Smooth muscle cell (in vitro differentiated cells): ENCODE data around the gene MRPS5. TPM values are rescaled to one million over a fixed set of nuclear protein-coding genes. Genes with fewer than 3 reads are reported as not detected.
A peak's percentile ranks its signal among the peaks of the same experiment; 100 is the strongest.

Experiments used
- DNase-seq: peaks from one replicate; lab custom pipeline; 2025; ENCODE audit not compliant: unreplicated experiment; lab: John Stamatoyannopoulos, UW
- H2AFZ ChIP-seq: fragments of 200-600 bp; sonication (generic); 2 replicates; pipeline ENCODE4 v1.6.0; 2016; ENCODE audit warnings: antibody characterized with exemption, low read depth, mild to moderate bottlenecking
- H3F3A ChIP-seq: fragments of 200-600 bp; sonication (generic); 2 replicates; pipeline ENCODE4 v1.6.0; 2017; ENCODE audit warnings: antibody characterized with exemption, low read depth
- H3K27ac ChIP-seq: fragments of 200-600 bp; sonication (generic); 2 replicates; pipeline ENCODE4 v1.5.1; 2016; ENCODE audit warnings: low read depth, mild to moderate bottlenecking
- H3K27me3 ChIP-seq: fragments of 200-600 bp; sonication (generic); 2 replicates; pipeline ENCODE4 v1.6.1; 2016; ENCODE audit warnings: low read depth, mild to moderate bottlenecking
- H3K36me3 ChIP-seq: fragments of 200-600 bp; sonication (generic); 2 replicates; pipeline ENCODE4 v1.5.1; 2016; ENCODE audit warnings: low read depth
- H3K4me1 ChIP-seq: fragments of 200-600 bp; sonication (generic); 2 replicates; pipeline ENCODE4 v1.5.1; 2016; ENCODE audit warnings: low read depth
- H3K4me2 ChIP-seq: fragments of 200-600 bp; sonication (generic); 2 replicates; pipeline ENCODE4 v1.6.0; 2016; ENCODE audit warnings: mild to moderate bottlenecking
- H3K4me3 ChIP-seq: fragments of 200-600 bp; sonication (generic); 2 replicates; pipeline ENCODE4 v1.5.1; 2016; ENCODE audit warnings: mild to moderate bottlenecking
- H3K79me2 ChIP-seq: fragments of 200-600 bp; sonication (generic); 2 replicates; pipeline ENCODE4 v1.6.0; 2016; ENCODE audit warnings: low read depth, mild to moderate bottlenecking
- H3K9ac ChIP-seq: fragments of 200-600 bp; sonication (generic); 2 replicates; pipeline ENCODE4 v1.6.0; 2016; ENCODE audit warnings: low read depth
- H3K9me3 ChIP-seq: fragments of 200-600 bp; sonication (generic); replicated peaks from 2 replicates; pipeline ENCODE4 v1.5.1; 2016; ENCODE audit warnings: low read depth
- H4K20me1 ChIP-seq: fragments of 200-600 bp; sonication (generic); 2 replicates; pipeline ENCODE4 v1.6.0; 2016; ENCODE audit warnings: low read depth
- WGBS: methylation state at CpG from one replicate; pipeline ENCODE4 v1.1.7; 2016; ENCODE audit warnings: low lambda C conversion rate; 5-methylcytosine and 5-hydroxymethylcytosine counted together
- polyA plus RNA-seq: library from polyadenylated mRNA; unstranded; fragments of >200 nt; fragmentation: Nextera tagmentation; extraction: Ambion mirVana; gene quantifications from 2 replicates; pipeline ENCODE4 v1.2.1, GENCODE V29; 2016
- total RNA-seq: library from RNA; depleted of rRNA; stranded (reverse); fragments of >200 nt; gene quantifications from 2 replicates; pipeline ENCODE4 v1.2.3, GENCODE V29; 2014
- TF ChIP-seq, protein P1 (sequence below): fragments of 200-600 bp; sonication (generic); IDR thresholded peaks from 2 replicates; pipeline ENCODE4 v1.5.1; 2017; ENCODE audit warnings: borderline replicate concordance, mild to moderate bottlenecking, antibody characterized with exemption; ENCODE audit not compliant: insufficient read depth, poor library complexity, severe bottlenecking

MRPS5 gene
- total and polyA plus RNA-seq, 2 experiments from 2014 or later: 41.1 to 46.2 TPM

DNA sequence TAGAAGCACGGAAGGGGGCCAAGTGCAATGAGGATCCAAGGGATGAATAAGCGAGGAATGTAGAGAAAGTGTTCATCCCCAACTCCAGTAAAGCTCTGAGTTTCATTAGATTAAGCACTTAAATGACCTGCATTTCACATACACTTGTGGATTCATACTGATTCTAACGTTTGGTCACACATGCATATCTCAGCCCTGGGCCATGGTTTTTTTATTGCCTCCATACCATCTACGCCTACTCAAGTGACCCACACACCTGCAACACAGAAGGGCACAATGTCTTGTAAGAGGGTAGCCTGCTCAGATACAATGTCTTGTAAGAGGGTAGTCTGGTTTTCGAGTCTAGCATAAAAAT is 566 bp upstream of the MRPS5 start:
- Histone ChIP-seq H2AFZ (peak overlapping the region; percentile 95), H3K36me3 (peaks cover 3% of the 10 kb centered on the region), H3K27me3 (no peaks in the 10 kb centered on the region), H3K4me2 (peak overlapping the region; percentile 87), H3K4me3 (peak overlapping the region; percentile 80), H3K79me2 (peaks cover 37% of the 10 kb centered on the region), H3K4me1 (no peaks in the 10 kb centered on the region), H3K27ac (no peak overlapping the region), H3F3A (no peaks in the 10 kb centered on the region), H4K20me1 (peaks cover 14% of the 10 kb centered on the region), H3K9ac (peak overlapping the region; percentile 92), H3K9me3 (no peaks in the 10 kb centered on the region)
- TF ChIP-seq, protein P1, sequence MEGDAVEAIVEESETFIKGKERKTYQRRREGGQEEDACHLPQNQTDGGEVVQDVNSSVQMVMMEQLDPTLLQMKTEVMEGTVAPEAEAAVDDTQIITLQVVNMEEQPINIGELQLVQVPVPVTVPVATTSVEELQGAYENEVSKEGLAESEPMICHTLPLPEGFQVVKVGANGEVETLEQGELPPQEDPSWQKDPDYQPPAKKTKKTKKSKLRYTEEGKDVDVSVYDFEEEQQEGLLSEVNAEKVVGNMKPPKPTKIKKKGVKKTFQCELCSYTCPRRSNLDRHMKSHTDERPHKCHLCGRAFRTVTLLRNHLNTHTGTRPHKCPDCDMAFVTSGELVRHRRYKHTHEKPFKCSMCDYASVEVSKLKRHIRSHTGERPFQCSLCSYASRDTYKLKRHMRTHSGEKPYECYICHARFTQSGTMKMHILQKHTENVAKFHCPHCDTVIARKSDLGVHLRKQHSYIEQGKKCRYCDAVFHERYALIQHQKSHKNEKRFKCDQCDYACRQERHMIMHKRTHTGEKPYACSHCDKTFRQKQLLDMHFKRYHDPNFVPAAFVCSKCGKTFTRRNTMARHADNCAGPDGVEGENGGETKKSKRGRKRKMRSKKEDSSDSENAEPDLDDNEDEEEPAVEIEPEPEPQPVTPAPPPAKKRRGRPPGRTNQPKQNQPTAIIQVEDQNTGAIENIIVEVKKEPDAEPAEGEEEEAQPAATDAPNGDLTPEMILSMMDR: no peak
- 30% methylated on average over 5 of the region's 5 CpGs for WGBS
- DNase-seq: no peak

DNA sequence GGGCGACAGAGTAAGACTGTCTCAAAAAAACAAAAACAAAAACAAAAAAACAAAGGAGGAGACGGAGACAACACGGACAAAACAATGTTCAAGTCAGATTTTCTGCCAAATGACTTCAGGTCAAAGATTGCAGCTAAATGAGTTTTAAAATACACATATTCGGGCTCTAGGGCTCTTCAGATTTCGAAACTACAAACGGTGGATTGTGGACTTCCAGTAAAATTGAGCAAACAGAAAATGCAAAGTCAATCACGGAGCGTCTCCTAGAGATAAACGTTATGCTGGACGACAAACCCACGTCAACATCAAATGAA is 558 bp downstream of the MRPS5 start:
- no peak for DNase-seq

DNA sequence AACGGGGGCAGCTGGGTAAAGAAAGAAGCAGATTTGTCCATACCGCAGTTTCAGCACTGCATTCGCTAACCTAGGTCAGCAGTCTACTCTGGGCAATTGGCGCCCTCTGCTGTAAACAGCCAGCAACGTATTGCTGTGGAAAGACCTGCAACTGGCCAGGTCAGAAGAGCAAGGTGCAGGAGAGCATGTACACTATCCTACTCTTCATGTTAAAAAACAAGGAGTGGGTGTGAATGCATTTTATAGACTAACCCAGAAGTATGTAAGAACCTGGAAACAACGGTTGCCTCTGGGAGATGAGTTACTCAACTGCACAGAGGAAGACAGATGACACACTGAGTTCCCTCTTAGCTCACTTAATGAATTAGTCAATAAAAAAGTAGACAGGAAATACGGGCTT is 6.2 kb downstream of the MRPS5 start:
- peaks cover 33% of the 10 kb centered on the region for H3K79me2 ChIP-seq
- H2AFZ ChIP-seq: no peak overlapping the region

More for the DNA sequence above, 558 bp downstream of the MRPS5 start:
- H3K9ac ChIP-seq: peak overlapping the region; percentile 92
- peak overlapping the region; percentile 87 for H3K4me2 ChIP-seq
- peak overlapping the region; percentile 80 for H3K4me3 ChIP-seq
- no peak overlapping the region for H3K27ac ChIP-seq
- no peaks in the 10 kb centered on the region for H3K4me1 ChIP-seq
- peaks cover 14% of the 10 kb centered on the region for H4K20me1 ChIP-seq
- TF ChIP-seq, protein P1: no peak
- no peaks in the 10 kb centered on the region for H3K9me3 ChIP-seq
- H3K36me3 ChIP-seq: peaks cover 5% of the 10 kb centered on the region
- H3F3A ChIP-seq: no peaks in the 10 kb centered on the region
- WGBS: 2% methylated on average over 11 of the region's 11 CpGs
- peaks cover 37% of the 10 kb centered on the region for H3K79me2 ChIP-seq
- H2AFZ ChIP-seq: peak overlapping the region; percentile 95
- no peaks in the 10 kb centered on the region for H3K27me3 ChIP-seq

DNA sequence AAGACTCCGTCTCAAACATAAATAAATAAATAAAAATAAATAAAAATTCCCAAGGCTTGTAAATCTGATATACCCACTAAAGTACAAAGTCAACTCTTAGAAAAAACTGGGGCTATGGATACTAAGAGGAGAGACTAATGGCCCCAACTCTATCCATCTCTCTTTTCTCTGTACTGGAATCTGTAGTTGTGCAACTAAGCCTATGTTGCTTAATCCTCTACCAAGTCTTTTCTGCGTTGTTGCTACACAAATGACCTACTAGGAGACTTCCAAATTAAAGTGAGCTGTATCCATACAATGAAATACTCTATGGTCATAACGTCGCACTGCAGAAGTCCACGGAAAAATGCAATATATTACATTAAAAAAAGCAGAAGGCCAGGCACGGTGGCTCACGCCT is 8.1 kb downstream of the MRPS5 start:
- no peaks in the 10 kb centered on the region for H3K27me3 ChIP-seq
- H3K27ac ChIP-seq: no peak overlapping the region
- H2AFZ ChIP-seq: no peak overlapping the region
- peaks cover 18% of the 10 kb centered on the region for H3K36me3 ChIP-seq
- H3K4me2 ChIP-seq: no peak overlapping the region
- no peak overlapping the region for H3K4me3 ChIP-seq
- TF ChIP-seq, protein P1: no peak
- WGBS: 99% methylated on average over 7 of the region's 7 CpGs
- H3K9me3 ChIP-seq: no peaks in the 10 kb centered on the region
- no peak overlapping the region for H3K9ac ChIP-seq
- H3F3A ChIP-seq: no peaks in the 10 kb centered on the region
- H3K4me1 ChIP-seq: no peaks in the 10 kb centered on the region
- H3K79me2 ChIP-seq: peaks cover 16% of the 10 kb centered on the region
- H4K20me1 ChIP-seq: peaks cover 18% of the 10 kb centered on the region
- DNase-seq: no peak

More for the DNA sequence above, 6.2 kb downstream of the MRPS5 start:
- Histone ChIP-seq H3K4me1 (no peaks in the 10 kb centered on the region), H3K27me3 (no peaks in the 10 kb centered on the region), H3K9me3 (no peaks in the 10 kb centered on the region), H3K36me3 (peaks cover 8% of the 10 kb centered on the region), H3K27ac (no peak overlapping the region), H4K20me1 (peaks cover 30% of the 10 kb centered on the region), H3K4me2 (no peak overlapping the region), H3K9ac (no peak overlapping the region), H3K4me3 (no peak overlapping the region), H3F3A (no peaks in the 10 kb centered on the region)
- 49% methylated on average over 7 of the region's 7 CpGs for WGBS
- DNase-seq: no peak
- TF ChIP-seq, protein P1: peak; percentile 55
